Measurements from ENCODE around the gene FSIP1.

Gene FSIP1

DNA sequence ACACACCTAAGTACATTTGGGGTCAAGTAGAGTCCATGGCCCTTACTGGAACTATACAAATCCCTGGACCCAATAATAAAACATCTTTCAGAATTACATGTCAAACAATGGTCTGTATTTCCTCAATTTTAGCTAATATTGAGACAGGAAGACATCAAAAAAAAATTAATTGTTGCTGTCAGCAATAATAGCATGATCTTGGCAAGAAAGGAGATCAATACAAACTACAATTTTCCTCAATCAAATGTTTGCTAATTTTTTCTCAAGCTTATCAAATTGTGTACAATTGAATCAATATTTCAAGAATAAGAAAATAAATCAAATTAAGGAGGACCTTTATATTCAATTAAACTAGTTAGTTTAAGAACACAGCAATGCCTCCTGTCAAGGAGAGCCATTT lies 62.6 kb downstream of the FSIP1 start:
- TF ChIP-seq CTCF (IDR thresholded peaks at IDR 0.05; ENCODE audit: extremely low read depth, missing control alignments) = no peak

DNA sequence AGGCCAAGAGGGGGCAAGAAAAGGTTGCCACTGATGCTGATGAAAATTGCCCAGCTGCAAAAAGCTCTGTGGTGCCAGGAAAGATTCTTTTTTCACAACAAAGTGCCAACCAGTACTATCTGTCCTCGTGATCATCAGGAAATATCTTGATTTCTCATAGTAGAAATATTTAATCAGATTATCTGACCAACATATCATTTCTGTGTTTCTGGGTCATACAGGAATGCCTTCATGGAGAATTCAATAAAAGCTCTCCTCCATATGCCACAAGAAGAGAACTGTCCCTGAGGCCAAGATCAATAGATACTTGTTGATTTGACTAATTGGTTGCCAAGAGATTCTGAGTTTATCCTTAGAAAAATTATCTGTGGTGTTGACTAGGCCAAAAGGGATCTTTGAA lies 63.5 kb downstream of the FSIP1 start:
- no peak for TF ChIP-seq CTCF (IDR thresholded peaks at IDR 0.05; ENCODE audit: extremely low read depth, missing control alignments)
- DNase-seq (ENCODE audit: low spot score) = no peak

More for the DNA sequence above, 62.6 kb downstream of the FSIP1 start:
- DNase-seq (ENCODE audit: low spot score) = no peak

- TF ChIP-seq CTCF (IDR thresholded peaks at IDR 0.05; ENCODE audit: extremely low read depth, missing control alignments) = no peak
- no peak for DNase-seq (ENCODE audit: low spot score)
Measured at GRCh38 chr15:39717134-39717533, 65.5 kb downstream of the FSIP1 start.

GRCh38 chr15:39714251-39714650 lies 68.4 kb downstream of the FSIP1 start:
- no peak for DNase-seq (ENCODE audit: low spot score)
- no peak for TF ChIP-seq CTCF (IDR thresholded peaks at IDR 0.05; ENCODE audit: extremely low read depth, missing control alignments)

DNA sequence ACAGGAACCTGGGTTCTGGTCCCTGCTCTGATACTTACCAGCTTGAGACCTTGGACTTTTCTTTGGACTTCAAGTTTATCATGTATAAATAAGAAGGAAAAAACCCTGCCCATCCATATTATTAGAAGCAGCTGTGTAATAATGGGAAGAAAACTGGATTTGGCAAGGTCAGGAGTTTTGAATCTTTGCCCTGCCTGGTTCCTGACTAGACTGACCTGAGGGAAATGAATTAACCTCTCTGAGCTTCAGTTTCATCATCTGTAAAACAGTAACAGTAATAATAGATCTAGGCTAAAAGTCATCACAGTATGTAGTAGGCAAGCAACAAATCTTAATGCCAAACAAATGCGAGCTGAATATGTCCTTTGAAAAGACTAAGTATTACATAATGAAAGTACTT lies 68.8 kb downstream of the FSIP1 start:
- no peak for TF ChIP-seq CTCF (IDR thresholded peaks at IDR 0.05; ENCODE audit: extremely low read depth, missing control alignments)
- no peak for DNase-seq (ENCODE audit: low spot score)

GRCh38 chr15:39710681-39711080 lies 72.0 kb downstream of the FSIP1 start:
- no peak for DNase-seq (ENCODE audit: low spot score)

DNA sequence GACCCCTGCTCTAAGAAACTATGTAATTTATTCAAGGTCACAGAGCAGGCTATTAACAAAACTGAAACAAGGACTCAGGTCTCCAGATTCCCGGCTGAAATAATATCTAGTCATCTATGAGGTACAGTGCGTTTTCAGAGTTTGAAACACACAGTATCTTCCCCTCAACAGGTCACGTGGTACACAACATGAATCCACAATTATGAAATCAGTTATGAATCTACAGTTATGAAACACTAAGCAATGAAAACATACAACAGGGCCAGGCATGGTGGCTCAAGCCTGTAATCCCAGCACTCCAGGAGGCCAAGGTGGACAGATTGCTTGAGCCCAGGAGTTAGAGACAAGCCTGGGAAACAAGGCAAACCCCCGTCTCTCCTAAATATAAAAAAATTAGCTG lies 72.7 kb downstream of the FSIP1 start:
- DNase-seq (ENCODE audit: low spot score) = no peak

More at GRCh38 chr15:39710681-39711080, 72.0 kb downstream of the FSIP1 start:
- TF ChIP-seq CTCF (IDR thresholded peaks at IDR 0.05; ENCODE audit: extremely low read depth, missing control alignments) = no peak

More for the DNA sequence above, 72.7 kb downstream of the FSIP1 start:
- no peak for TF ChIP-seq CTCF (IDR thresholded peaks at IDR 0.05; ENCODE audit: extremely low read depth, missing control alignments)
